ENCODE results near the gene STUM. TPM values are rescaled to one million over a fixed set of nuclear protein-coding genes. Genes with fewer than 3 reads are reported as not detected.
"Not testable (repeated sequence)": the region's sequence is repeated elsewhere in the genome, so short reads cannot be mapped to it uniquely, and the experiment has no call there.

Gene STUM
- total RNA-seq, 1 experiment from 2014 or later = 0.11 TPM

DNA sequence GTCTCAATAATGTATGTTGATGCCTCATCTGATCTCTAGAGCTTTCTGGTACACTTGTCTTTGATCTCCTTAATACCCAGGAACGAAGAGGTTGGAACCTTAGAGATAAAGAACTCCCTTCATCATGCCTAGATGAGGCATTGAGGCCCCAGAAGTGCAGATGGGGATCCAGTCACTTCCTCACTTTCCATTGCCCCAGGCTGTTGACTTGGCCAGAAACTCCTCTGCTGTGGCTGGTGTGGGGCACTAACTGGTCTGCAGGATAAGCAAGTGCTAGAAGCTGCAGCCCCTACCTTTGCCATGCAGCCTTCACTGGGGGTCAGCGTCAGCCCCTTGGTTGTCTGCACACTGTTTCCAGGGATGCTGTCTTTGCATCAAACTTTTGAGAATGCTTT, 49.9 kb downstream of the STUM start:
- no peaks in the 10 kb centered on the region for H3K4me1 ChIP-seq (ENCODE audit: insufficient read depth, low read length)
- Mint-ChIP-seq H3K36me3 (ENCODE audit: insufficient read depth in 1 of 3, low read depth in 3 of 3) (peaks cover 0 to 2% (median 2%) of the 10 kb centered on the region in 3 experiments; a peak in 2 of 7 replicates), H3K4me1 (peaks cover 2 to 7% of the 10 kb centered on the region in 2 experiments; a peak in 1 of 4 replicates), H3K9me3 (peaks cover 6 to 8% of the 10 kb centered on the region in 2 experiments; a peak in 4 of 5 replicates), H3K27ac (no peak overlapping the region), H3K27me3 (ENCODE audit: low read depth) (peaks cover 6% of the 10 kb centered on the region), H3K4me3 (no peak overlapping the region)
- H3K14ac ChIP-seq (ENCODE audit: insufficient read depth, low read length) = no peak overlapping the region
- no peaks in the 10 kb centered on the region for H3K79me2 ChIP-seq (ENCODE audit: insufficient read depth, low read length)
- no peaks in the 10 kb centered on the region for H4K20me1 ChIP-seq (ENCODE audit: control insufficient read depth, insufficient read depth, insufficient read length)
- no peak for DNase-seq
- H2BK5ac ChIP-seq (ENCODE audit: insufficient read length, low read length) = no peak overlapping the region
- no peak overlapping the region for H2BK12ac ChIP-seq (ENCODE audit: insufficient read length, low read depth, low read length)
- H4K91ac ChIP-seq (ENCODE audit: insufficient read length, low read depth, low read length) = no peak overlapping the region
- no peak overlapping the region for H3K9ac ChIP-seq (ENCODE audit: extremely low read depth, insufficient read length, low read length)
- no peak overlapping the region for H2BK15ac ChIP-seq (ENCODE audit: low read depth, low read length)
- H3K9me3 ChIP-seq (ENCODE audit: control insufficient read depth, low read depth, low read length) = no peaks in the 10 kb centered on the region
- H3K4ac ChIP-seq (ENCODE audit: low read depth, low read length) = no peak overlapping the region
- no peak overlapping the region for H4K5ac ChIP-seq (ENCODE audit: insufficient read length, low read depth, low read length)
- no peak overlapping the region for H2AK5ac ChIP-seq (ENCODE audit: insufficient read length, low read length)
- H3T11ph ChIP-seq (ENCODE audit: low read length) = no peak overlapping the region
- no peak overlapping the region for H2BK120ac ChIP-seq (ENCODE audit: low read depth, low read length, poor library complexity, severe bottlenecking)
- no peak overlapping the region for H3K23ac ChIP-seq (ENCODE audit: insufficient read length, low read depth, low read length)
- H4K8ac ChIP-seq (replicated peaks; ENCODE audit: insufficient read length, low read depth, low read length) = no peak overlapping the region
- H3K4me2 ChIP-seq (ENCODE audit: insufficient read depth, insufficient read length, low read length) = no peak overlapping the region
- WGBS (ENCODE audit: extremely low coverage, insufficient read length, low lambda C conversion rate) = no CpG with 5 or more reads among the region's 2 CpGs
- no peak overlapping the region for H2BK20ac ChIP-seq (ENCODE audit: low read depth, low read length, poor library complexity, severe bottlenecking)
- no peaks in the 10 kb centered on the region for H3K79me1 ChIP-seq (ENCODE audit: insufficient read depth, low read depth, low read length, poor library complexity, severe bottlenecking)
- H2AFZ ChIP-seq (ENCODE audit: low read length) = no peak overlapping the region
- H3K27ac ChIP-seq (ENCODE audit: insufficient read length, low read depth, low read length) = no peak overlapping the region
- no peaks in the 10 kb centered on the region for H3K23me2 ChIP-seq (ENCODE audit: insufficient read length, low read depth, low read length, poor library complexity, severe bottlenecking)
- H3K18ac ChIP-seq (ENCODE audit: insufficient read length, low read depth, low read length) = no peak overlapping the region
- H3K56ac ChIP-seq (ENCODE audit: insufficient read length, low read depth, low read length) = no peak overlapping the region
- H3K27me3 ChIP-seq (ENCODE audit: insufficient read depth, low read length) = no peaks in the 10 kb centered on the region
- TF ChIP-seq, protein P1, sequence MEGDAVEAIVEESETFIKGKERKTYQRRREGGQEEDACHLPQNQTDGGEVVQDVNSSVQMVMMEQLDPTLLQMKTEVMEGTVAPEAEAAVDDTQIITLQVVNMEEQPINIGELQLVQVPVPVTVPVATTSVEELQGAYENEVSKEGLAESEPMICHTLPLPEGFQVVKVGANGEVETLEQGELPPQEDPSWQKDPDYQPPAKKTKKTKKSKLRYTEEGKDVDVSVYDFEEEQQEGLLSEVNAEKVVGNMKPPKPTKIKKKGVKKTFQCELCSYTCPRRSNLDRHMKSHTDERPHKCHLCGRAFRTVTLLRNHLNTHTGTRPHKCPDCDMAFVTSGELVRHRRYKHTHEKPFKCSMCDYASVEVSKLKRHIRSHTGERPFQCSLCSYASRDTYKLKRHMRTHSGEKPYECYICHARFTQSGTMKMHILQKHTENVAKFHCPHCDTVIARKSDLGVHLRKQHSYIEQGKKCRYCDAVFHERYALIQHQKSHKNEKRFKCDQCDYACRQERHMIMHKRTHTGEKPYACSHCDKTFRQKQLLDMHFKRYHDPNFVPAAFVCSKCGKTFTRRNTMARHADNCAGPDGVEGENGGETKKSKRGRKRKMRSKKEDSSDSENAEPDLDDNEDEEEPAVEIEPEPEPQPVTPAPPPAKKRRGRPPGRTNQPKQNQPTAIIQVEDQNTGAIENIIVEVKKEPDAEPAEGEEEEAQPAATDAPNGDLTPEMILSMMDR (conservative IDR thresholded peaks at IDR 0.05) = no peak

GRCh38 chr1:226598955-226599354, 50.4 kb downstream of the STUM start:
- H3K27ac ChIP-seq (ENCODE audit: insufficient read length, low read depth, low read length); H2BK120ac ChIP-seq (ENCODE audit: low read depth, low read length, poor library complexity, severe bottlenecking); H3T11ph ChIP-seq (ENCODE audit: low read length); H3K27me3 Mint-ChIP-seq (ENCODE audit: low read depth); H3K23ac ChIP-seq (ENCODE audit: insufficient read length, low read depth, low read length); H4K5ac ChIP-seq (ENCODE audit: insufficient read length, low read depth, low read length); H2BK5ac ChIP-seq (ENCODE audit: insufficient read length, low read length); H3K4me3 Mint-ChIP-seq; H3K4me2 ChIP-seq (ENCODE audit: insufficient read depth, insufficient read length, low read length); H3K23me2 ChIP-seq (ENCODE audit: insufficient read length, low read depth, low read length, poor library complexity, severe bottlenecking); H3K9me3 Mint-ChIP-seq; H2BK12ac ChIP-seq (ENCODE audit: insufficient read length, low read depth, low read length); H2AFZ ChIP-seq (ENCODE audit: low read length); H3K79me2 ChIP-seq (ENCODE audit: insufficient read depth, low read length); H3K79me1 ChIP-seq (ENCODE audit: insufficient read depth, low read depth, low read length, poor library complexity, severe bottlenecking); H2BK15ac ChIP-seq (ENCODE audit: low read depth, low read length); H3K14ac ChIP-seq (ENCODE audit: insufficient read depth, low read length); H3K4me1 ChIP-seq (ENCODE audit: insufficient read depth, low read length); H3K36me3 Mint-ChIP-seq (ENCODE audit: insufficient read depth in 1 of 3, low read depth in 3 of 3); H3K27ac Mint-ChIP-seq; H3K9ac ChIP-seq (ENCODE audit: extremely low read depth, insufficient read length, low read length); H3K56ac ChIP-seq (ENCODE audit: insufficient read length, low read depth, low read length); H2AK5ac ChIP-seq (ENCODE audit: insufficient read length, low read length); H2BK20ac ChIP-seq (ENCODE audit: low read depth, low read length, poor library complexity, severe bottlenecking); H3K4ac ChIP-seq (ENCODE audit: low read depth, low read length); DNase-seq; H4K20me1 ChIP-seq (ENCODE audit: control insufficient read depth, insufficient read depth, insufficient read length); H3K18ac ChIP-seq (ENCODE audit: insufficient read length, low read depth, low read length); H4K91ac ChIP-seq (ENCODE audit: insufficient read length, low read depth, low read length); H4K8ac ChIP-seq (replicated peaks; ENCODE audit: insufficient read length, low read depth, low read length); H3K9me3 ChIP-seq (ENCODE audit: control insufficient read depth, low read depth, low read length); H3K27me3 ChIP-seq (ENCODE audit: insufficient read depth, low read length): not testable (repeated sequence)
- WGBS (ENCODE audit: extremely low coverage, insufficient read length, low lambda C conversion rate) = no CpG with 5 or more reads among the region's 3 CpGs
- H3K4me1 Mint-ChIP-seq = peaks cover 5 to 12% of the 10 kb centered on the region in 2 experiments; a peak in 3 of 4 replicates

Data from H9 (cell line).